RWPE2 (cell line): Measurements from ENCODE around the gene RHOF.

ENCODE experiments used
- ATAC-seq: fragments of 200-7000 bp; cut with Tn5 transposase; 3 replicates; pipeline ENCODE4 v1.9.1; 2021; ENCODE audit warnings: low read depth
- DNase-seq: peaks from one replicate; pipeline ENCODE4 v3.0.0-alpha.2; 2020; ENCODE audit warnings: low spot score
- H3K27ac ChIP-seq: fragments of 450-650 bp; 2 replicates; pipeline ENCODE4 v1.5.1; 2017; ENCODE audit warnings: mild to moderate bottlenecking; ENCODE audit not compliant: poor library complexity, severe bottlenecking
- H3K27me3 ChIP-seq: fragments of 250-450 bp; sonication (Bioruptor Pico); 2 replicates; pipeline ENCODE4 v1.5.1; 2021; ENCODE audit warnings: mild to moderate bottlenecking, moderate library complexity; ENCODE audit not compliant: insufficient read depth, poor library complexity, severe bottlenecking
- H3K36me3 ChIP-seq: fragments of 250-450 bp; sonication (Bioruptor Pico); 2 replicates; pipeline ENCODE4 v1.5.1; 2020; ENCODE audit warnings: low read depth, mild to moderate bottlenecking, moderate library complexity
- H3K4me1 ChIP-seq: fragments of 250-450 bp; sonication (Bioruptor Pico); 2 replicates; pipeline ENCODE4 v1.5.1; 2021; ENCODE audit warnings: mild to moderate bottlenecking, moderate library complexity; ENCODE audit not compliant: insufficient read depth, poor library complexity, severe bottlenecking
- H3K4me3 ChIP-seq: fragments of 250-450 bp; sonication (Bioruptor Pico); 2 replicates; pipeline ENCODE4 v1.5.1; 2021; ENCODE audit warnings: mild to moderate bottlenecking, moderate library complexity; ENCODE audit not compliant: severe bottlenecking
- H3K9me3 ChIP-seq: fragments of 250-450 bp; sonication (Bioruptor Pico); 2 replicates; pipeline ENCODE4 v1.5.1; 2021; ENCODE audit warnings: mild to moderate bottlenecking, moderate library complexity; ENCODE audit not compliant: severe bottlenecking
- TF ChIP-seq, protein P1 (sequence below): fragments of 450-650 bp; IDR thresholded peaks from one replicate; pipeline ENCODE4 v1.5.1; 2017; ENCODE audit warnings: mild to moderate bottlenecking, moderate library complexity; ENCODE audit not compliant: poor library complexity, severe bottlenecking

Gene RHOF

DNA sequence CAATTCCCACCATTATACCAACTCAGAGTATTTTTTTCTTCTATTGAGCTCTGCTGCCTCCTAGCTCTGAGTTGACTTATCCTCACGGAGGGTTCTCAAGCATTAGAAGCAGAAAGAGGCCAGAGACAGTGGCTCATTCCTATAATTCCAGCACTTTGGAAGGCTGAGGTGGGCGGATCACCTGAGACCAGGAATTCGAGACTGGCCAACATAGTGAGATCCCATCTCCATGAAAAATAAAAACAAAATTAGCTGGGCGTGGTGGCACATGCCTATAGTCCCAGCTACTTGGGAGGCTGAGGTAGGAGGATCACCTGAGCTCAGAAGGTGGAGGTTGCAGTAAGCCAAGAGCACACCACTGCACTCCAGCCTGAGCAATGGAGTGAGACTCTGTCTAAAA lies 44.2 kb upstream of the RHOF start:
- Histone ChIP-seq H3K27ac (no peak overlapping the region), H3K27me3 (no peaks in the 10 kb centered on the region), H3K4me3 (no peak overlapping the region), H3K4me1 (no peaks in the 10 kb centered on the region), H3K36me3 (no peaks in the 10 kb centered on the region), H3K9me3 (no peaks in the 10 kb centered on the region)
- ATAC-seq (no peak), DNase-seq (no peak)
- TF ChIP-seq, protein P1, sequence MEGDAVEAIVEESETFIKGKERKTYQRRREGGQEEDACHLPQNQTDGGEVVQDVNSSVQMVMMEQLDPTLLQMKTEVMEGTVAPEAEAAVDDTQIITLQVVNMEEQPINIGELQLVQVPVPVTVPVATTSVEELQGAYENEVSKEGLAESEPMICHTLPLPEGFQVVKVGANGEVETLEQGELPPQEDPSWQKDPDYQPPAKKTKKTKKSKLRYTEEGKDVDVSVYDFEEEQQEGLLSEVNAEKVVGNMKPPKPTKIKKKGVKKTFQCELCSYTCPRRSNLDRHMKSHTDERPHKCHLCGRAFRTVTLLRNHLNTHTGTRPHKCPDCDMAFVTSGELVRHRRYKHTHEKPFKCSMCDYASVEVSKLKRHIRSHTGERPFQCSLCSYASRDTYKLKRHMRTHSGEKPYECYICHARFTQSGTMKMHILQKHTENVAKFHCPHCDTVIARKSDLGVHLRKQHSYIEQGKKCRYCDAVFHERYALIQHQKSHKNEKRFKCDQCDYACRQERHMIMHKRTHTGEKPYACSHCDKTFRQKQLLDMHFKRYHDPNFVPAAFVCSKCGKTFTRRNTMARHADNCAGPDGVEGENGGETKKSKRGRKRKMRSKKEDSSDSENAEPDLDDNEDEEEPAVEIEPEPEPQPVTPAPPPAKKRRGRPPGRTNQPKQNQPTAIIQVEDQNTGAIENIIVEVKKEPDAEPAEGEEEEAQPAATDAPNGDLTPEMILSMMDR, result no peak

DNA sequence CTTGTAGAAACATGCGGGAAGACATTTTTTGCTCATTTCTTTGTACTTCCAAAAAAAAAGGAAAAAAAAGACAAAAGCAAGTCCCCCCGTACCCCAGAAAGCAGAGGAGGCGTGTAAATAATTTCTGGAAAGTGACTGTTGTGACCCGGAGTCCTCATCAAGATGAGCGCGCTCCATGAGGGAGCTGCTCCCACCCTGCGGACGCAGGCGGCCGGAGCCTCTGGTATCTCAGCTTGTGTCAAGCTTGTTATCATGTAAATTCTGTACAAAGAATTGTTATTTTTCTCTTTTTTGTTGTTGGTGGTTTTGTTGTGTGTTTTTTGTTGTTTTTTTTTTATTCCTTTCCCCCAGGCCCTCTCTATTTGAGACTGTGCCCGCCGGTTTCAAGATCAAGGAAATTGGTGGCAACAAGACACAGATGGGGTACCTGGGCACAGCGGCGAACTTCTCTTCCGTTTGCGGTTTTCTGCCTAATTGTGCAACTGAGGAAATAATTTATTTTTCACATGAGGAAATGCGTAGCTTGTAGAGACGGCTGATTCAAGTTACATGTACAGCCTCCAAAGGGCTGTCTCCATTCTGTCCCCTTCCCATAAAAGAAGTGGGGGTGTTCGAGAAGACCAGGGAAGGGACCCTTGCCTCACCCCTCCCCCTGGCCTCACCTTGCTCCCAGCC lies 38.2 kb upstream of the RHOF start:
- Histone ChIP-seq H3K36me3 (peaks cover 31% of the 10 kb centered on the region), H3K4me1 (no peaks in the 10 kb centered on the region), H3K27me3 (no peaks in the 10 kb centered on the region), H3K9me3 (no peaks in the 10 kb centered on the region), H3K4me3 (no peak overlapping the region), H3K27ac (no peak overlapping the region)
- ATAC-seq, result no peak
- DNase-seq, result no peak
- TF ChIP-seq, protein P1, result no peak

DNA sequence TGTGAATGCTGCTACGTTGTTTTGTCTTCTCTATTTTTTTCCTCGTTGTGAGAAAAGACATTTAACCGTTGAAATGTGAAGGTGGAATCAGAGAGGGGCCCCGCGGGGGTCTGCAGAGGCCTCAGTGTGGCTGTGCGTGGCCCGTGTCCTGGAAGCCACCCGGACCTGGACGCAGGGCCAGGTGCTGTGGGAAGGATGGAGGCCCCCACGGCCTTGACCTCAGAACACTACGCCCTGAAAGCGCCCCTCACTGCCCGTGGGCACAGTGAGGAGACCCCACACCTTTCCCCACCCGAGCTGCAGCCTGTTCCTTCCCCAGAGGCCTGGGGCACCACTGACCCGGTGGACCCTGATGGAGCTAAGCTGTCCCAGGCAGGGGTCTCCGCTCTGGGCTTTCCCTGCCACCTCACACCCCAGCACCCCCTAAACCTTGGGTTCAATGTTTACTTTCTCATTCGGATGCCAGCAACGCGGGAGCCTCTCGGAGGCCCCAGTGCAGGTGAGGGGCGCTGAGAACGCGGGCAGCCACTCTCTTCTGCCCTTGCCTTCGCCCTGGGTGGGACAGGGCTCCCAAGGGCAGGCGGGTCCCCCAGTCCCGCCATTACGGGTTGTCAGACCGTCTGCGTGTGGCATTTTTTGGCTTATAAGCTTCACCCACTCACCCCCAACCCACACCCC lies 37.2 kb upstream of the RHOF start:
- TF ChIP-seq, protein P1, result no peak
- Histone ChIP-seq H3K27ac (no peak overlapping the region), H3K4me3 (no peak overlapping the region), H3K4me1 (no peaks in the 10 kb centered on the region), H3K27me3 (no peaks in the 10 kb centered on the region), H3K9me3 (no peaks in the 10 kb centered on the region), H3K36me3 (peaks cover 40% of the 10 kb centered on the region)
- DNase-seq (no peak), ATAC-seq (no peak)

GRCh38 chr12:121830134-121830533 lies 36.6 kb upstream of the RHOF start:
- no peak overlapping the region for H3K27ac ChIP-seq
- DNase-seq (no peak), ATAC-seq (no peak)
- no peak overlapping the region for H3K4me3 ChIP-seq
- no peaks in the 10 kb centered on the region for H3K4me1 ChIP-seq
- H3K36me3 ChIP-seq, result peaks cover 42% of the 10 kb centered on the region
- TF ChIP-seq, protein P1, result no peak
- H3K9me3 ChIP-seq, result no peaks in the 10 kb centered on the region
- H3K27me3 ChIP-seq, result no peaks in the 10 kb centered on the region
